PFSK-1 (cell line): ENCODE measurements around the gene LIN7A.

Experiments used
- POLR2AphosphoS5 ChIP-seq: IDR thresholded peaks from 2 replicates; pipeline ENCODE4 v1.6.1; 2012; ENCODE audit warnings: low read depth, mild to moderate bottlenecking, control low read depth, low read length, moderate library complexity
- SIN3A ChIP-seq: IDR thresholded peaks from 2 replicates; pipeline ENCODE4 v1.6.1; 2012; ENCODE audit warnings: mild to moderate bottlenecking, low read length, moderate library complexity, borderline replicate concordance; ENCODE audit not compliant: insufficient read depth
- TAF1 ChIP-seq: IDR thresholded peaks from 2 replicates; pipeline ENCODE4 v1.6.1; 2012; ENCODE audit warnings: low read length, control low read depth, borderline replicate concordance; ENCODE audit not compliant: insufficient read depth
- TF ChIP-seq, protein P1 (sequence below), 2 experiments: IDR thresholded peaks; 2 replicates each; pipeline versions ENCODE4 v1.6.1 to v1.8.0; 2011 to 2012; ENCODE audit warnings: low read depth in 2 of 2, low read length in 2 of 2, control low read depth in 1 of 2, inconsistent platforms in 1 of 2, mild to moderate bottlenecking in 1 of 2, moderate library complexity in 1 of 2; ENCODE audit not compliant: insufficient read depth in 1 of 2

DNA sequence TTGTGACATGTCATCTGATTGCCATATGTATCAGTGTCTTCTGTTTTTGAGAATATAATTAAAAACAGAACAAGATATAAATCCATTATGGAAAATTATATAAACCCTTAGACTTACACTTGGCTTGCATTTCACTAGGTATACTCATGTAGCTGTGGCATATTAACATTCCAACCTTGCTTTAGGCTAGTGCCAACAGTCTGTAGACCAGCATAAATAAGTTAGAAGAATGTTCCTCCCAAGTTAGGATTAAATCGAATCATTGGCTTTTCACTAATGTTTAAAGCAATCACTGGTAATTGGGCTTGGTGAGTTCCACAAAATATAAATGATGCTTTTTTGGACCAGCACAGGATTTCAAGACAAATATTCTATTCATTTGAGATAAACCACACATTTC is 103.0 kb downstream of the LIN7A start:
- TF ChIP-seq TAF1 (no peak), POLR2AphosphoS5 (no peak), SIN3A (no peak)
- TF ChIP-seq, protein P1, sequence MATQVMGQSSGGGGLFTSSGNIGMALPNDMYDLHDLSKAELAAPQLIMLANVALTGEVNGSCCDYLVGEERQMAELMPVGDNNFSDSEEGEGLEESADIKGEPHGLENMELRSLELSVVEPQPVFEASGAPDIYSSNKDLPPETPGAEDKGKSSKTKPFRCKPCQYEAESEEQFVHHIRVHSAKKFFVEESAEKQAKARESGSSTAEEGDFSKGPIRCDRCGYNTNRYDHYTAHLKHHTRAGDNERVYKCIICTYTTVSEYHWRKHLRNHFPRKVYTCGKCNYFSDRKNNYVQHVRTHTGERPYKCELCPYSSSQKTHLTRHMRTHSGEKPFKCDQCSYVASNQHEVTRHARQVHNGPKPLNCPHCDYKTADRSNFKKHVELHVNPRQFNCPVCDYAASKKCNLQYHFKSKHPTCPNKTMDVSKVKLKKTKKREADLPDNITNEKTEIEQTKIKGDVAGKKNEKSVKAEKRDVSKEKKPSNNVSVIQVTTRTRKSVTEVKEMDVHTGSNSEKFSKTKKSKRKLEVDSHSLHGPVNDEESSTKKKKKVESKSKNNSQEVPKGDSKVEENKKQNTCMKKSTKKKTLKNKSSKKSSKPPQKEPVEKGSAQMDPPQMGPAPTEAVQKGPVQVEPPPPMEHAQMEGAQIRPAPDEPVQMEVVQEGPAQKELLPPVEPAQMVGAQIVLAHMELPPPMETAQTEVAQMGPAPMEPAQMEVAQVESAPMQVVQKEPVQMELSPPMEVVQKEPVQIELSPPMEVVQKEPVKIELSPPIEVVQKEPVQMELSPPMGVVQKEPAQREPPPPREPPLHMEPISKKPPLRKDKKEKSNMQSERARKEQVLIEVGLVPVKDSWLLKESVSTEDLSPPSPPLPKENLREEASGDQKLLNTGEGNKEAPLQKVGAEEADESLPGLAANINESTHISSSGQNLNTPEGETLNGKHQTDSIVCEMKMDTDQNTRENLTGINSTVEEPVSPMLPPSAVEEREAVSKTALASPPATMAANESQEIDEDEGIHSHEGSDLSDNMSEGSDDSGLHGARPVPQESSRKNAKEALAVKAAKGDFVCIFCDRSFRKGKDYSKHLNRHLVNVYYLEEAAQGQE (IDR thresholded peaks at IDR 0.05; ENCODE audit: insufficient read depth in 1 of 2, low read depth in 2 of 2, low read length in 2 of 2), result no peak
